HK-2 (cell line): ENCODE measurements around the gene CSTF1.
A peak's percentile ranks its signal among the peaks of the same experiment; 100 is the strongest.
"Not testable (repeated sequence)": the region's sequence is repeated elsewhere in the genome, so short reads cannot be mapped to it uniquely, and the experiment has no call there.

Experiments
- DNase-seq: peaks from one replicate; pipeline ENCODE4 v3.0.0-alpha.2; 2018; ENCODE audit not compliant: unreplicated experiment

The CSTF1 gene

GRCh38 chr20:56369179-56369578 is 23.3 kb upstream of the CSTF1 start:
- no peak for DNase-seq

- DNase-seq = no peak
These were observed 20.5 kb upstream of the CSTF1 start for GRCh38 chr20:56371977-56372376.

- DNase-seq = no peak
These were observed 19.6 kb upstream of the CSTF1 start for GRCh38 chr20:56372850-56373249.

- DNase-seq = peak; percentile 38
These were observed 18.5 kb upstream of the CSTF1 start for GRCh38 chr20:56373942-56374341.

- DNase-seq = no peak
These were observed 16.1 kb upstream of the CSTF1 start for GRCh38 chr20:56376331-56376730.

GRCh38 chr20:56378386-56378785 is 14.1 kb upstream of the CSTF1 start:
- DNase-seq = no peak

GRCh38 chr20:56380375-56380774 is 12.1 kb upstream of the CSTF1 start:
- no peak for DNase-seq

GRCh38 chr20:56381501-56381900 is 10.9 kb upstream of the CSTF1 start:
- DNase-seq = no peak

GRCh38 chr20:56382696-56383095 is 9.7 kb upstream of the CSTF1 start:
- DNase-seq = no peak

GRCh38 chr20:56383334-56383733 is 9.1 kb upstream of the CSTF1 start:
- DNase-seq = no peak

- DNase-seq = no peak
These were observed 7.3 kb upstream of the CSTF1 start for GRCh38 chr20:56385130-56385529.

GRCh38 chr20:56386219-56386618 is 6.2 kb upstream of the CSTF1 start:
- no peak for DNase-seq

- no peak for DNase-seq
These were observed 3.6 kb upstream of the CSTF1 start for GRCh38 chr20:56388882-56389281.

GRCh38 chr20:56389807-56390206 is 2.6 kb upstream of the CSTF1 start:
- DNase-seq = no peak

- DNase-seq = not testable (repeated sequence)
These were observed 2.0 kb upstream of the CSTF1 start for GRCh38 chr20:56390396-56390795.

GRCh38 chr20:56391037-56391436 is 1.4 kb upstream of the CSTF1 start:
- DNase-seq = no peak

GRCh38 chr20:56391596-56392131 is 781 bp upstream of the CSTF1 start:
- no peak for DNase-seq

- DNase-seq = no peak
These were observed 537 bp downstream of the CSTF1 start for GRCh38 chr20:56392881-56393482.

- no peak for DNase-seq
These were observed 1.2 kb downstream of the CSTF1 start for GRCh38 chr20:56393653-56394052.

GRCh38 chr20:56395166-56395565 is 2.7 kb downstream of the CSTF1 start:
- DNase-seq = no peak

- no peak for DNase-seq
These were observed 7.7 kb downstream of the CSTF1 start for GRCh38 chr20:56400001-56400640.

GRCh38 chr20:56403465-56403864 is 11.0 kb downstream of the CSTF1 start:
- no peak for DNase-seq

GRCh38 chr20:56405356-56405755 is 12.9 kb downstream of the CSTF1 start:
- DNase-seq = not testable (repeated sequence)

GRCh38 chr20:56406910-56407309 is 14.5 kb downstream of the CSTF1 start:
- no peak for DNase-seq
